ENCODE results near the gene PLA2G4B. TPM values are rescaled to one million over a fixed set of nuclear protein-coding genes. Genes with fewer than 3 reads are reported as not detected.

PLA2G4B gene
- total RNA-seq, 1 experiment from 2014 or later: 7.8 TPM

GRCh38 chr15:41886741-41887140, 48.1 kb downstream of the PLA2G4B start:
- H2AFZ ChIP-seq: no peak overlapping the region
- no peaks in the 10 kb centered on the region for H3F3A ChIP-seq (ENCODE audit: insufficient read depth, low read depth)
- H3K36me3 ChIP-seq (ENCODE audit: low read depth): no peaks in the 10 kb centered on the region
- H3K4me3 ChIP-seq: no peak overlapping the region
- H3K79me2 ChIP-seq (ENCODE audit: low read depth): no peaks in the 10 kb centered on the region
- H3K27me3 ChIP-seq (ENCODE audit: insufficient read depth, low read depth): no peaks in the 10 kb centered on the region
- no peak for DNase-seq
- H3K9me3 ChIP-seq (ENCODE audit: insufficient read depth, low read depth): no peaks in the 10 kb centered on the region
- no peaks in the 10 kb centered on the region for H3K9me2 ChIP-seq (ENCODE audit: insufficient read depth)
- intact Hi-C loops (cut with micrococcal nuclease; ENCODE audit: unreplicated experiment): no loop called here
- no TSS peak for BruUV-seq (replicated peaks)
- no peaks in the 10 kb centered on the region for H3K4me1 ChIP-seq (replicated peaks; ENCODE audit: insufficient read depth)
- ChIA-PET POLR2A (ENCODE audit: unreplicated experiment) (no interaction called here), CTCF (interaction anchor here (0.6 kb wide), 1 partner anchor 128 kb away, joined by 6 read pairs; no protein-coding TSS in a partner anchor)
- H3K27ac ChIP-seq: no peak overlapping the region
- H4K20me1 ChIP-seq (ENCODE audit: insufficient read depth): no peaks in the 10 kb centered on the region
- TF ChIP-seq, protein P1, sequence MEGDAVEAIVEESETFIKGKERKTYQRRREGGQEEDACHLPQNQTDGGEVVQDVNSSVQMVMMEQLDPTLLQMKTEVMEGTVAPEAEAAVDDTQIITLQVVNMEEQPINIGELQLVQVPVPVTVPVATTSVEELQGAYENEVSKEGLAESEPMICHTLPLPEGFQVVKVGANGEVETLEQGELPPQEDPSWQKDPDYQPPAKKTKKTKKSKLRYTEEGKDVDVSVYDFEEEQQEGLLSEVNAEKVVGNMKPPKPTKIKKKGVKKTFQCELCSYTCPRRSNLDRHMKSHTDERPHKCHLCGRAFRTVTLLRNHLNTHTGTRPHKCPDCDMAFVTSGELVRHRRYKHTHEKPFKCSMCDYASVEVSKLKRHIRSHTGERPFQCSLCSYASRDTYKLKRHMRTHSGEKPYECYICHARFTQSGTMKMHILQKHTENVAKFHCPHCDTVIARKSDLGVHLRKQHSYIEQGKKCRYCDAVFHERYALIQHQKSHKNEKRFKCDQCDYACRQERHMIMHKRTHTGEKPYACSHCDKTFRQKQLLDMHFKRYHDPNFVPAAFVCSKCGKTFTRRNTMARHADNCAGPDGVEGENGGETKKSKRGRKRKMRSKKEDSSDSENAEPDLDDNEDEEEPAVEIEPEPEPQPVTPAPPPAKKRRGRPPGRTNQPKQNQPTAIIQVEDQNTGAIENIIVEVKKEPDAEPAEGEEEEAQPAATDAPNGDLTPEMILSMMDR (conservative IDR thresholded peaks at IDR 0.05): no peak
- no peak for TF ChIP-seq EZH2 (IDR thresholded peaks at IDR 0.05; ENCODE audit: low read depth)
- H3K4me2 ChIP-seq: no peak overlapping the region

GRCh38 chr15:41887161-41887560, 48.5 kb downstream of the PLA2G4B start:
- no peaks in the 10 kb centered on the region for H3K36me3 ChIP-seq (ENCODE audit: low read depth)
- no peak overlapping the region for H3K27ac ChIP-seq
- TF ChIP-seq, protein P1 (conservative IDR thresholded peaks at IDR 0.05): no peak
- no peak for DNase-seq
- H3K4me1 ChIP-seq (replicated peaks; ENCODE audit: insufficient read depth): no peaks in the 10 kb centered on the region
- H3F3A ChIP-seq (ENCODE audit: insufficient read depth, low read depth): no peaks in the 10 kb centered on the region
- no peak overlapping the region for H3K4me3 ChIP-seq
- H3K9me3 ChIP-seq (ENCODE audit: insufficient read depth, low read depth): no peaks in the 10 kb centered on the region
- H3K27me3 ChIP-seq (ENCODE audit: insufficient read depth, low read depth): no peaks in the 10 kb centered on the region
- BruUV-seq (replicated peaks): no TSS peak
- H4K20me1 ChIP-seq (ENCODE audit: insufficient read depth): no peaks in the 10 kb centered on the region
- ChIA-PET CTCF (interaction anchor here (0.6 kb wide), 1 partner anchor 128 kb away, joined by 6 read pairs; no protein-coding TSS in a partner anchor), POLR2A (ENCODE audit: unreplicated experiment) (no interaction called here)
- no peak overlapping the region for H3K4me2 ChIP-seq
- no peaks in the 10 kb centered on the region for H3K9me2 ChIP-seq (ENCODE audit: insufficient read depth)
- H3K79me2 ChIP-seq (ENCODE audit: low read depth): no peaks in the 10 kb centered on the region
- intact Hi-C loops (cut with micrococcal nuclease; ENCODE audit: unreplicated experiment): no loop called here
- no peak overlapping the region for H2AFZ ChIP-seq

DNA sequence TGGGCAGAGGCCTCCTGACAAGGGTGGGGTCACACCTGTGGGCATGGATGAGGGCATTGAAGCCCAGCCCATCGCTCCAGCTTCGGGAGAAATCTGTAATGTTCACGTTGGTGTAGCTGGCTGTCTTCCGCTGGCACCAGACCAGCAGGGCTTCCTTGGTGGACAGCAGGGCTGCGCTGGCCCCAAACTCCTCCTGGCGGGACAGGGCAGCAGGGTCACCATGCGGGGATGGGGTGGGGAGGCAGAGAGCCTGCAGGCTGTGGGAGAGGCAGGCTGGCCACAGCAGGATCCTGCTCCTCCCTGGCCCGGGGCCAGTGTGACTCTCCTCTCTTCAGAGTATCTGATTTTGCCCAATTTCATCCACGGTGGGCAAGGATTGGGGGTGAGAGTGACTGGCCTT, 49.2 kb downstream of the PLA2G4B start:
- H3K27ac ChIP-seq: no peak overlapping the region
- intact Hi-C loops (cut with micrococcal nuclease; ENCODE audit: unreplicated experiment): no loop called here
- H3K9me2 ChIP-seq (ENCODE audit: insufficient read depth): no peaks in the 10 kb centered on the region
- H3F3A ChIP-seq (ENCODE audit: insufficient read depth, low read depth): no peaks in the 10 kb centered on the region
- no peak for DNase-seq
- H2AFZ ChIP-seq: no peak overlapping the region
- BruUV-seq (replicated peaks): no TSS peak
- no peaks in the 10 kb centered on the region for H3K36me3 ChIP-seq (ENCODE audit: low read depth)
- H3K4me1 ChIP-seq (replicated peaks; ENCODE audit: insufficient read depth): no peaks in the 10 kb centered on the region
- no peak overlapping the region for H3K4me3 ChIP-seq
- POLR2A ChIA-PET (ENCODE audit: unreplicated experiment): no interaction called here
- no peaks in the 10 kb centered on the region for H3K27me3 ChIP-seq (ENCODE audit: insufficient read depth, low read depth)
- H3K9me3 ChIP-seq (ENCODE audit: insufficient read depth, low read depth): no peaks in the 10 kb centered on the region
- CTCF ChIA-PET: no interaction called here
- no peaks in the 10 kb centered on the region for H3K79me2 ChIP-seq (ENCODE audit: low read depth)
- H3K4me2 ChIP-seq: no peak overlapping the region
- no peak for TF ChIP-seq EZH2 (IDR thresholded peaks at IDR 0.05; ENCODE audit: low read depth)
- TF ChIP-seq, protein P1 (conservative IDR thresholded peaks at IDR 0.05): no peak
- H4K20me1 ChIP-seq (ENCODE audit: insufficient read depth): no peaks in the 10 kb centered on the region

Data from PC-9 (cell line).